ENCODE results near the gene PEX14.
"Not testable (repeated sequence)": the region's sequence is repeated elsewhere in the genome, so short reads cannot be mapped to it uniquely, and the experiment has no call there.

The PEX14 gene

DNA sequence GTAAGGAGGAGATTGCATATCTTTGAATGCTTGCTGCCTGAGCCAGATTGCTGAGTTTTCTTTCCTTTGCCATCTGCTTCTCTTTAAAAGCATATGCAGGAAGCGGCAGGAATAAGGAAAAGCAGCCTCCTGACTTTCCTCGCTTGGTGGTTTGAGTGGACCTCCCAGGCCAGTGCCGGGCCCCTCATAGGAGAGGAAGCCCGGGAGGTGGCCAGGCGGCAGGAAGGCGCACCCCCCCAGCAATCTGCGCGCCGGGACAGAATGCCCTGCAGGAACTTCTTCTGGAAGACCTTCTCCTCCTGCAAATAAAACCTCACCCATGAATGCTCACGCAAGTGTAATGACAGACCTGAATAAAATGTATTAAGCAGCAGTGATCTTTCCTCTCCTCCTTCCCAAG, 23.5 kb upstream of the PEX14 start:
- TF ChIP-seq, protein P1, sequence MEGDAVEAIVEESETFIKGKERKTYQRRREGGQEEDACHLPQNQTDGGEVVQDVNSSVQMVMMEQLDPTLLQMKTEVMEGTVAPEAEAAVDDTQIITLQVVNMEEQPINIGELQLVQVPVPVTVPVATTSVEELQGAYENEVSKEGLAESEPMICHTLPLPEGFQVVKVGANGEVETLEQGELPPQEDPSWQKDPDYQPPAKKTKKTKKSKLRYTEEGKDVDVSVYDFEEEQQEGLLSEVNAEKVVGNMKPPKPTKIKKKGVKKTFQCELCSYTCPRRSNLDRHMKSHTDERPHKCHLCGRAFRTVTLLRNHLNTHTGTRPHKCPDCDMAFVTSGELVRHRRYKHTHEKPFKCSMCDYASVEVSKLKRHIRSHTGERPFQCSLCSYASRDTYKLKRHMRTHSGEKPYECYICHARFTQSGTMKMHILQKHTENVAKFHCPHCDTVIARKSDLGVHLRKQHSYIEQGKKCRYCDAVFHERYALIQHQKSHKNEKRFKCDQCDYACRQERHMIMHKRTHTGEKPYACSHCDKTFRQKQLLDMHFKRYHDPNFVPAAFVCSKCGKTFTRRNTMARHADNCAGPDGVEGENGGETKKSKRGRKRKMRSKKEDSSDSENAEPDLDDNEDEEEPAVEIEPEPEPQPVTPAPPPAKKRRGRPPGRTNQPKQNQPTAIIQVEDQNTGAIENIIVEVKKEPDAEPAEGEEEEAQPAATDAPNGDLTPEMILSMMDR (IDR thresholded peaks at IDR 0.05; ENCODE audit: insufficient read depth, low read depth, low read length, missing control alignments): no peak
- no peak overlapping the region for H3K4me3 ChIP-seq (ENCODE audit: low read length)
- no peak for DNase-seq (ENCODE audit: low read depth)

DNA sequence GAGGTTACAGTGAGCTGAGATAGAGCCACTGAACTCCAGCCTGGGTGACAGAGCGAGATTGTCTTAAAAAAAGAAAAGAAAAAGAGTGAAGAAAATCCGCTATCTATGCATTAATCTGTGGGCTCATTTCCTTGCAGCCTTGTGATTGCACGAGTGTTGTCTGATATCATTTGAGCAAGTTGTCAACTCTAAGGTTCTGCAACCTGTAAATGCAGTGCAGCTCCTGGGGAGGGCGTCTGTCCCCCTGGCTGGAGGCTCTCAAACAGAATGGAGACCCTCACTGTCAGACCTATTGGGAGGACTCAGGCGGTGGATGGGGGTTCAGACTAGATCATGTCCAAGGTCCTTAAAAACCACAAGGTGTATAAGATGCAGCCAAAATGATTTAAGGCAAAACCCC, 18.7 kb upstream of the PEX14 start:
- H3K4me3 ChIP-seq (ENCODE audit: low read length): no peak overlapping the region
- DNase-seq (ENCODE audit: low read depth): no peak
- TF ChIP-seq, protein P1 (IDR thresholded peaks at IDR 0.05; ENCODE audit: insufficient read depth, low read depth, low read length, missing control alignments): no peak

DNA sequence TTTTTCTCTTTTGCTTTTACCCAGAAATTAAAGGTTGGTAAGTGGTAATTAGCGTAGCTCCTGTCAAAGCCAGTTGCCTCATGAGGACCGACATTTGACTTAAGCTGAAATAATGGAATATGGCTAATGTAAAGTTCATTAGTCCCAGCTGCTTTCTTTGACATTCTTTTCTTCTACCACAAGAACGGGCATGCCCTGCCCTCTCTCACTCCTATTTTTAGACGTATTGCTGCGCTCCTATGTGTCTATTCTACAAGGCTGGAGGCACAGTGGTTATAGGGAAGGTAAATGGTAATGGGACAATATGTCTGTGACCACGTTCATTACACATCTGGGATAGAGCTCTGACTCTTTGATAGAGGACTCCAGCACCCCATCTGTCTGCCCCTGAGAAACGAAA, 18.1 kb upstream of the PEX14 start:
- TF ChIP-seq, protein P1 (IDR thresholded peaks at IDR 0.05; ENCODE audit: insufficient read depth, low read depth, low read length, missing control alignments): no peak
- peak; percentile 78 for DNase-seq (ENCODE audit: low read depth)
- H3K4me3 ChIP-seq (ENCODE audit: low read length): no peak overlapping the region

DNA sequence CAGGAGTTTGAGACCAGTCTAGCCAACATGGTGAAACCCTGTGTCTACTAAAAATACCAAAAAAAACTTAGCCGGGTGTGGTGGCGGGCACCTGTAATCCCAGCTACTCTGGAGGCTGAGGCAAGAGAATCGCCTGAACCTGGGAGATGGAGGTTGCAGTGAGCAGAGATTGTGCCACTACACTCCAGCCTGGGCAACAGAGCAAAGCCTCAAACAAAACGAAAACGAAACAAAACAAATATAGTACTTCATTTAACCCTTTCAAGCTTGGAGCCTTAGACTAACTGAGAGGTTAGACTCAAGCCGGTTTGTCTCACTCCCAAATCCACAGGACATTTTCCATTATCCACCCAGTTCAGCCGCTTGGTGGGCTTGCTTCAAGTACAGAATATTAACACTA, 17.3 kb upstream of the PEX14 start:
- not testable (repeated sequence) for H3K4me3 ChIP-seq (ENCODE audit: low read length); DNase-seq (ENCODE audit: low read depth)

DNA sequence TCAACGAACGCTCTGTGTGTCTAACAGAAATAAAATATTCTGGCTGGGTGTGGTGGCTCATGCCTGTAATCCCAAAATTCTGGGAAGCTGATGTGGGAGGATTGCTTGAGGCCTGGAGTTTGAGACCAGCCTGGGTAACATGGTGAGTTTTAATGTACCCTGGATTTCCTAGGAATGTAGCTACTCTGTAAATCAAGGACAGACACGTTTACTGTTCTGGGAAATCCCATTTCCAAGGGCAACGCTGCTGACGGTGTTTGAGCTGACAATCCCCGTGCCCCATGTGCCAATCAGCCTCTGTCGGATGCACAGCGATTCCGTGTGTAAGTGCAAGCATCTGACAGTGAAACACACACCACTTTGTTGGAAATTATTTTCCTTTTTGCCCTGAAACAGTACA, 16.9 kb upstream of the PEX14 start:
- H3K4me3 ChIP-seq (ENCODE audit: low read length): no peak overlapping the region
- TF ChIP-seq, protein P1 (IDR thresholded peaks at IDR 0.05; ENCODE audit: insufficient read depth, low read depth, low read length, missing control alignments): no peak
- DNase-seq (ENCODE audit: low read depth): no peak

DNA sequence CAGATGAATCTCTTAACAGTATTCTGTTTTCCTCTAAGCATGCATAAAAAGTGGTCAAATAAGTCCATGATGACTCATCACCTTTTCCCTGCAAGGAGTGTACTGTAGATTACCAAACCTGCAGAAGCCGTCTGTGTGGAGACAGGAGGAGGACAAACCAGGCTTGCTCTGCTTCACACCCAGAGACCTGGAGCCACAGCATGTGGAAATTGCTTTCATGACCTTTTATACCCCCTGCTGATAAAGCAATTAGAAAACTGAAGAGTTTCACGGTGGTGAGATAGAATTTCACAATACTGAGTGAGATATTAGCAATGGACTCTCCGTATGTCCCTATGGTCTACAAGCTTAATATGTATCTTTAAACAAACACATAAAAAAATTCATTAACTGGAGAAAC, 15.6 kb upstream of the PEX14 start:
- DNase-seq (ENCODE audit: low read depth): peak; percentile 89
- TF ChIP-seq, protein P1 (IDR thresholded peaks at IDR 0.05; ENCODE audit: insufficient read depth, low read depth, low read length, missing control alignments): no peak
- H3K4me3 ChIP-seq (ENCODE audit: low read length): no peak overlapping the region

DNA sequence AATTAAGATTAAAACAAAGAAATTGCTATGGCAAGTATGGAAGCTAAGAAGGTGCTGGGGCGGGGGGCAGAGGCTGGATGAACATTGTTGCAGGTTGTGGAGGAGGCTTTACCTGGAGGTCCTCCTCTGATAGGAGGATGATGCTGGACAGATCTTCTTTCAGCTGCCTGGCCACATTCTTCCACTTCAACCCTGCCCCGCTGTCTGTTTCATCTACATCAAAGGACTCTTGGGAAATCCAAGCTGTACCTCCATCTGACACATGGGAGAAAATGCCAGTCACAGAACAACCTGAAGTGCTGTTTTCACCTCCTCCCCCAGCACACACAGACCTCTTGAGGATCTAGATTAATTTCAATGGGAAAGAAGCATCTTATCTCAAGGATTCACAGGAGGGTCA, 7.7 kb upstream of the PEX14 start:
- DNase-seq (ENCODE audit: low read depth): no peak
- TF ChIP-seq, protein P1 (IDR thresholded peaks at IDR 0.05; ENCODE audit: insufficient read depth, low read depth, low read length, missing control alignments): no peak
- H3K4me3 ChIP-seq (ENCODE audit: low read length): no peak overlapping the region

DNA sequence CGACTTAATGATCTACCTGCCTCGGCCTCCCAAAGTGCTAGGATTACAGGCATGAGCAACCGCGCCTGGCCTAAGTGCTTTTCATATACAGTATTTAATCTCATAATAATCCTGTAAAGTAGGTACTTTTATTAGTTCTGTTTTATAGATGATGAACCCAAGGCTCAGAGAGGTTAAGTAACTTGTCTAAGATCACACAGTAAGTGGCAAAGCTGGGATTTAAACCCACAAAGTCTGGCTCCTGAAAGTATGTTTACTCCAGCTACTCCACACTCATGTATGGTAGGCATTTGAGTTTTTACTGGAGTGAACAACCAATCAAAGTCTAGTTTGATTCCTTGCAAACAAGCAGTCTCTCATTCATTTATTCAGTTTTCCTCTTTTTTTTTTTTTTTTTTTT, 4.7 kb upstream of the PEX14 start:
- no peak for DNase-seq (ENCODE audit: low read depth)
- TF ChIP-seq, protein P1 (IDR thresholded peaks at IDR 0.05; ENCODE audit: insufficient read depth, low read depth, low read length, missing control alignments): no peak
- no peak overlapping the region for H3K4me3 ChIP-seq (ENCODE audit: low read length)
